ENCODE results near the gene C2orf78. TPM values are rescaled to one million over a fixed set of nuclear protein-coding genes. Genes with fewer than 3 reads are reported as not detected.

C2orf78 gene
- total RNA-seq, 1 donor from 2014 or later, result not detected

DNA sequence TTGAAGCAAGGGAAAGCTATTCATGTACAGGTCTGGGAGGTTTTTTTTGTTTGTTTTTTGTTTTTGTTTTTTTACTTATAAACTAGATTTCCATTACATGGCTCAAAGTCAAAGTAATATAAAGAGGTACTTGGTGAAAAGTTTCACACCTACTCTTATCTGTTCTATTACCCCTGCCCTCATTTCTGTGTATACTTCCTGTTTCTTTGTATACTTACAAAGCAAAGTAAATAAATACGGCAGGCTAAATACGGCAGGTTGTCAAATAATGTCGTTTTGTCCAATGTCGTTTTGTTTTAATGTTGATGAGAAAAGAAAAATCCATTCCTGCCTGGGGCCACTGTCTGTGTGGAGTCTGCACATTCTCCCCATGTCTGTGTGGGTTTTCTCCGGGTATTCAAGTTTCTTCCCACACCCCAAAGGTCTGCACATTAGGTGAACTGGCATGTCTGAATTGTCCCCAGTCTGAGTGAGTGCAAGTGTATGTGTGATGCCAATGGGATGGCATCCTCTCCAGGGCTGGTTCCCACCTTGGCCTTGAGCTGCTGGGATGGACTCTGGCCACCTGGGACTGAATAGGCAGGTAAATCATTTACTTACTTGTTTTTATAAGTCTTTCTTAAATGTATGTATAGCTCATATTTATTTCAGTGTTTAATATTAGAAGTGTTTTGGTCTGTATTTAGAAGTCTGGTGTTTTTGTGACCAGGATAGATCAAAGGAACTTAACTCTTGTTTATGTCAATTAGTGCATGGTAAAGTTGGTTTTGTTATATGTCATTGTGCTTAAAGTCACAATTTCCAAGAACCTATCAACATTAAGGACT is 58.1 kb downstream of the C2orf78 start:
- DNase-seq, result no peak
- Histone ChIP-seq H3K9me3 (no peaks in the 10 kb centered on the region), H3K27ac (no peak overlapping the region), H3K4me3 (no peak overlapping the region), H3K4me1 (peaks cover 3% of the 10 kb centered on the region), H3K27me3 (no peaks in the 10 kb centered on the region), H3K36me3 (peaks cover 41% of the 10 kb centered on the region)
- intact Hi-C loops (cut with DNase I), result no loop called here
- no peak for TF ChIP-seq CTCF (IDR thresholded peaks at IDR 0.05)
- no peak for ATAC-seq

- ATAC-seq, result no peak
- H3K4me1 ChIP-seq, result peaks cover 3% of the 10 kb centered on the region
- H3K9me3 ChIP-seq, result no peaks in the 10 kb centered on the region
- no peak overlapping the region for H3K4me3 ChIP-seq
- no peak overlapping the region for H3K27ac ChIP-seq
- peaks cover 46% of the 10 kb centered on the region for H3K36me3 ChIP-seq
- H3K27me3 ChIP-seq, result no peaks in the 10 kb centered on the region
- no peak for TF ChIP-seq CTCF (IDR thresholded peaks at IDR 0.05)
- intact Hi-C loops (cut with DNase I), result no loop called here
- DNase-seq, result no peak
These were observed 58.7 kb downstream of the C2orf78 start for GRCh38 chr2:73842739-73843019.

DNA sequence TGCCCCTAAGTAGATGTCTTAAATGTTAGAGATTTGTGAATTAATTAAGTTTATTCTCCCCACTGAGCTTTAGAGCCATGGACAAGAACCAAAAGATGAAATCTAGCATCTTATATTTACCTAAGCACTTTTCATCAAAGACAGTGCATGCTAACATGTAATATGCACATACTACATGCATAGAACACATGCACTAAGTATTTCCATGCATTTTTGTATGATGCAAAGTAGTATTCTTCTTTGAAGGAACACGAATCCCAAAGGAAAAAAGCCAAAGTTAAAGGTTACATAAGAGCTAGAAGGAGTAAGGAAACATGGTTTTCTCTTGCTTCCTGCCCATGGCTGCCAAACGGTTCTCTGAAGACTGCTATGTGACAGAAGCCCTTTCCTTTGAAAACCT is 60.1 kb downstream of the C2orf78 start:
- Histone ChIP-seq H3K4me1 (no peaks in the 10 kb centered on the region), H3K36me3 (peaks cover 60% of the 10 kb centered on the region), H3K27me3 (no peaks in the 10 kb centered on the region), H3K27ac (no peak overlapping the region), H3K9me3 (no peaks in the 10 kb centered on the region), H3K4me3 (no peak overlapping the region)
- no peak for ATAC-seq
- no peak for TF ChIP-seq CTCF (IDR thresholded peaks at IDR 0.05)
- intact Hi-C loops (cut with DNase I), result no loop called here
- DNase-seq, result no peak

- no peak overlapping the region for H3K27ac ChIP-seq
- ATAC-seq (no peak), DNase-seq (no peak)
- no peak overlapping the region for H3K4me3 ChIP-seq
- H3K27me3 ChIP-seq, result no peaks in the 10 kb centered on the region
- H3K36me3 ChIP-seq, result peaks cover 98% of the 10 kb centered on the region
- H3K9me3 ChIP-seq, result no peaks in the 10 kb centered on the region
- TF ChIP-seq CTCF (IDR thresholded peaks at IDR 0.05), result no peak
- intact Hi-C loops (cut with DNase I), result no loop called here
- no peaks in the 10 kb centered on the region for H3K4me1 ChIP-seq
These were observed 66.0 kb downstream of the C2orf78 start for GRCh38 chr2:73850009-73850408.

GRCh38 chr2:73851274-73851673 is 67.3 kb downstream of the C2orf78 start:
- peaks cover 98% of the 10 kb centered on the region for H3K36me3 ChIP-seq
- no peak overlapping the region for H3K27ac ChIP-seq
- no peak for TF ChIP-seq CTCF (IDR thresholded peaks at IDR 0.05)
- no peaks in the 10 kb centered on the region for H3K27me3 ChIP-seq
- intact Hi-C loops (cut with DNase I), result no loop called here
- H3K4me1 ChIP-seq, result no peaks in the 10 kb centered on the region
- ATAC-seq (peak; percentile 14), DNase-seq (no peak)
- no peaks in the 10 kb centered on the region for H3K9me3 ChIP-seq
- H3K4me3 ChIP-seq, result no peak overlapping the region

- DNase-seq (no peak), ATAC-seq (no peak)
- Histone ChIP-seq H3K27ac (no peak overlapping the region), H3K36me3 (peaks cover 97% of the 10 kb centered on the region), H3K4me1 (no peaks in the 10 kb centered on the region), H3K9me3 (no peaks in the 10 kb centered on the region), H3K4me3 (no peak overlapping the region), H3K27me3 (no peaks in the 10 kb centered on the region)
- no peak for TF ChIP-seq CTCF (IDR thresholded peaks at IDR 0.05)
- intact Hi-C loops (cut with DNase I), result no loop called here
These were observed 68.0 kb downstream of the C2orf78 start for GRCh38 chr2:73852020-73852419.

Measured in upper lobe of right lung (tissue), 1 donor.